Stimulated activated CD8-positive, alpha-beta memory T cell treated with anti-CD3 and anti-CD28 coated beads, Interleukin-7, amount 100 ng/mL, for 24 hours (primary cell): ENCODE data around the gene ADGRE2.

Source experiments
- DNase-seq: peaks from one replicate; pipeline ENCODE4 v3.0.0-alpha.2; 2020; ENCODE audit warnings: low read depth

Gene ADGRE2

DNA sequence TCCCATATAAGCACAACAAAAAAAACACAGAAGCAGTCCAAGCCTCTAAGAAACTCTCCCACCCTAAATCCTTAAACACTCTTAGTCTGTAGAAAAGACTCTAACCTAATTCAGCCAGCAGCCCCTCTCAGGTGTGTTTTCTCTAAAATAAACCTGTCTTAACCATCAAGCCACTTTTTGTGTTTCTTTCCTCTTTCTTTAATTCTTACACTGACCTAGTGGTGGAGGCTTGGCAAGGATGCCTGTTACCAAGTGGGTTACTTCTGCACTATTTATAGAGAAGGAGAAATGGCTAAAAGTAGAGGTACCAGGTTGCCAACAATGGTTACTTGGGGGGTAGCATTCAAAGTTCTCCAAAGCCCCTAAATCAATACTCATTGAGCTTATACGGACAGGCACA, 44.8 kb downstream of the ADGRE2 start:
- DNase-seq, result no peak

DNA sequence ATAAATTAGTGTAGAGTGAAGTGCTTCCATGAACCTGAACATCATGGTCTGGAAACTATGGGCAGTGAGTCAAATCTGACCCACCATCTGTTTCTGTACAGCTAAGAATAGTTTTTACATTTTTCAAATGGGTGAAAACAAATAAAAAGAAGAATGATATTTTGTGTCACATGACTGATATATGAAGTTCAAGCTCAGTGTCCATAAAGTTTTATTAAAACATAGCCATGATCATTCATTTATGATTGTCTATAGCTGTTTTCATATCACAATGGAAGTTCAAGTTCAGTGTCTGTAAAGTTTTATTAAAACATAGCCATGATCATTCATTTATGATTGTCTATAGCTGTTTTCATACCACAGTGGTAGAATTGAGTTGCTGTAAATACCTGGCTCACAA, 45.9 kb downstream of the ADGRE2 start:
- no peak for DNase-seq

DNA sequence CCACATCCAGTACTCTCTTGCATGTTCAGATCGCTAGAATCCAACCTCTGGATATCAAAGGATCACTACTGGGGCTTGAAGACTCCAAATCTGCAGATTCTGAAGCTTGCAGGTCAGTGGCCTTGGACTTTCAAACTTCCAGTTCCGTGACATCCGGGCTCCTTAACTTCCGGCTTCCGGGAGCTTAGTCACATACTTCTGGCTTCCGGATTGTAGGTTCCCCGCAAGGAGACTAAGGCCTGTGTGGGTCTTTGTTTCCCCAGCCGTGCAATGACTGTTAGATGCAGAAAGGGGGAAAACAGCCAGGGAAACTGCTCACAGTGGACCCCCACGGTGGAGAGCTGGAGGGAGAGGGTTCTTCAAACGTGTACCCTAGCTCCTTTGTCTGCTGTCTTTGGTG, 47.2 kb downstream of the ADGRE2 start:
- no peak for DNase-seq

DNA sequence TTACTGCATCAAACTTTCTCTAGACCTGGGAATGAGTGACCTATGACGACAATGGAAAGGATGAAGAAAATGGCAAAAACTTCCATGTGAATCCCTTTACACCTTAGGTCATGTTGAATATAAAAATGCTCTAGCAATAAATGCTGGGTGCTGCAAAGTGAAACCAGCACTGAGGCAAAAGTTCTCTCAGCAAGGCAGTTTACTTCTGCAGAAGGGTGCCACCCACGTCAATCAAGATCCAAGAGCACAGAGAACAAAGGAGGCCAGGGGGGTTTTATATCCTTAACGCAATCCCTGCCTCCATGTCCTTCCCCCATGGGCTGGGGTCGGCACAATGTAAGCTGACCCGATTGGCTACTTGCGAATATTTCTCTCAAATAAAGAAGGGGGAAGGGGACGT, 49.8 kb downstream of the ADGRE2 start:
- no peak for DNase-seq

DNA sequence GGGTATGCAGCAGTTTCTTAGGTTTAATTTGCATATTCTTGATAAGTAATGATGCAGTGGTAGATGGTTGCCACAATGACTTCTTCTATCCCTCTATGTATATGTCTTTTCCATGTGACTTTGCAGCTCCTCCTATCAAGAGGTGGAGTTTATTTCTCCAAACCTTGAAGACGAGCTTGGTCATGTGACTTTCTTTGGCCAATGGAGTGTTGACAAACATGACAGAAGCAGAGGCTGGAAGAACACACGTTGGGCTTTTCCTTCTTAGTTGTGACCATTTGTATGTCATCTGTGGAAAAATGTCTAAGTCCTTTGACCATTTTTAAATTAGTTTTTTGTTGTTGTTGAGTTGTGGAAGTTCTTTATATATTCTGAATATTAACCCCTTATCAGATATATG, 56.2 kb downstream of the ADGRE2 start:
- no peak for DNase-seq

DNA sequence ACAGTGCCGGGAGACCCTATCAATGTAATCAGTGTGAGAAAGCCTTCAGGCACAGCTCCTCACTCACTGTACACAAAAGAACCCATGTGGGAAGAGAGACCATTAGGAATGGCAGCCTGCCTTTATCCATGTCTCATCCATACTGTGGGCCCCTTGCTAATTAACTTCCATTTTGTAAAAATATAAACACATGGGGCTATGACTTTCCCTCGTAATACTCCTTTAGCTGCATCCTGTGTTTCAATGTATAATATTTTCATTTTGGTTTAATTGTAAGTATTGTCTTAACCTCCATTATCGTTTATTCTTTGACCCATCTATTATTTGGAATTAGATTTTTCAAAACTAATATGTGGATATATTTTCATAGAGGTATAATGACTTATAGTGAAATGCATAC, 59.2 kb downstream of the ADGRE2 start:
- no peak for DNase-seq

DNA sequence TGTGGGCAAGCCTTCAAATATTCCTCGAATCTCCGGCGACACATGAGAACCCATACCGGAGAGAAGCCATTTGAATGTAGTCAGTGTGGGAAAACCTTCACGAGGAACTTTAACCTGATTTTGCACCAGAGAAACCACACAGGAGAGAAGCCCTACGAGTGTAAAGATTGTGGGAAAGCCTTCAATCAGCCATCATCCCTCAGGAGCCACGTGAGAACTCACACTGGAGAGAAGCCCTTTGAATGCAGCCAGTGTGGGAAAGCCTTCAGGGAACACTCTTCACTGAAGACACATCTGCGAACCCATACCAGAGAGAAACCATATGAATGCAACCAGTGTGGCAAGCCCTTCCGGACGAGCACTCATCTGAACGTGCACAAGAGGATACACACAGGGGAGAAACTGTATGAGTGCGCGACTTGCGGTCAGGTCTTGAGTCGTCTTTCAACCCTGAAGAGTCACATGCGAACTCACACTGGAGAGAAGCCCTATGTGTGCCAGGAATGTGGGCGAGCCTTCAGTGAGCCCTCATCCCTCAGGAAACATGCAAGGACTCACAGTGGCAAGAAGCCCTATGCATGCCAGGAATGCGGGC, 59.7 kb downstream of the ADGRE2 start:
- DNase-seq, result no peak

DNA sequence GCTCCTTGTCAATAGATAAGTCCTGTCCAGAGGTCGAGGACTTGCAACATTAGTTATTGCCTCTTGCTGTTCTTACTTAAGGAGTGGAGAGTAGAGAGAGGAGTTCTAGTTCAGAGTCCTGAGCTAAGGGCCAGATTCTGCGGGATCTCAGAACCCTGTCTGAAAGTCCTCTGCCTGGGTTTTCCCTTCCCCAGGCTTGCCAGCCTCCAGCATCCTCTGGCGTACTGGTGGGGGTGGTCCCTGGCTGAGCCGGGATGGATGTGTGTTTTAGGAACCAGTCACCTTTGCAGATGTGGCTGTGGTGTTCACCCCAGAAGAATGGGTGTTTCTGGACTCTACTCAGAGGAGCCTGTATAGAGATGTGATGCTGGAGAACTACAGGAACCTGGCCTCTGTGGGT, 62.5 kb downstream of the ADGRE2 start:
- no peak for DNase-seq

DNA sequence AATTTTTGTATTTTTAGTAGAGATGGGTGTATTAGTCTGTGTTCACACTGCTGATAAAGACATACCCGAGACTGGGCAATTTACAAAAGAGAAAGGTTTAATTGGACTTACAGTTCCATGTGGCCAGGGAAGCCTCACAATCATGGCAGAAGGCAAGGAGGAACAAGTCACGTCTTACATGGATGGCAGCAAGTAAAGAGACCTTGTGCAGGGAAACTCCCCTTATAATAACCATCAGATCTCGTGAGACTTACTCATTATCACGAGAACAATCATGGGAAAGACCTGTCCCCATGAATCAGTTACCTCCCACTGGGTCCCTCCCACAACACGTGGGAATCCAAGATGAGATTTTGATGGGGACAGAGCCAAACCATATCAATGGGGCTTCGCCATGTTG, 73.9 kb downstream of the ADGRE2 start:
- no peak for DNase-seq

DNA sequence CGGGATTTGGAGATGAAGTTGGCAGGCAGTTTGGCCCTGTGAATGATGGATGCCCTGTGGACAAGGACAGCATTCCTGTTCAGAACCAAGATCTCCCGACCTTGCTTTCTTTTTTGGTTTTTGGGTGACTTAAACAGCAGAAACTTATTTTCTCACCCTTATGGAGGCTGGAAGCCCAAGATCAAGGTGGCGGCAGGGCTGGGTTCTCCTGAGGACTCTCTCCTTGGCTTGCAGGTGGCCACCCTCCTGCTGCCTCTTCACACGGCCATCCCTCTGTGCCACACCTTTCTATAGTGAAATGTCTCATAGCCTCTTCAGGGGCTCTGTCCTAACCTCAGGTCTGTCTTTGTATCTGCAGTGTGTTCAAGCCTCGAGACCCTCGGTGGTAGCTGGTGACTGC, 74.5 kb downstream of the ADGRE2 start:
- no peak for DNase-seq

DNA sequence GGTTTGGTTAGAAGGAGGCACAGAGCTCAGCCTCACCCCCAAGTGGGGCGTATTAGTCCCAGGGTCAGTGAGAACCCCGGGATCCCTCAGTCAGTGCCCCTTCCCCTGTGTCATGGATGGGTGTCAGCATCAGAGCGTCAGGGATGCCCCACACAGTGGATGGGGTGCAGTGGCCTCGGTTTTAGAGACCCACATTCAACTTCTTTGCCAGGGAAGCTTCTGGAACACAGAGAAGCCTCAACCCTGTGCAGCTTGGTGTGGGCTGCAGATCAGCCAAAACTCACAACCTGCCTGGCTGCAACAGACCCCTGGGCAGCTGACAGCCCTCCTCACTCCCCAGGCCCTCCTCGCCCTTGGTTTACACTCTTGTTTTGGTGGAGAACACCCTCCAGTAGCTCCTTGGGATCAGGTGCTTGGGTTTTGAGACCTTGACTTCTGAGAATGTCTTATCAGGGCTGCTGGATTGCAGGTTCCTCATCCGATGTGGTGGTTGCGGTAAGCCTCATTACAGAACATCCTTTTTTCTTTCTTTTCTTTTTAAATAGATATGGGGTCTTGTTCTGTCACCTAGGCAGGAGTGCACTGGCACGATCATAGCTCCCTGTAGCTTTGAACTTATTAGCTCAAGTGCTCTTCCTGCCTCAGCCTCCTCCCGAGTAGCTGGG, 77.5 kb downstream of the ADGRE2 start:
- DNase-seq, result no peak

DNA sequence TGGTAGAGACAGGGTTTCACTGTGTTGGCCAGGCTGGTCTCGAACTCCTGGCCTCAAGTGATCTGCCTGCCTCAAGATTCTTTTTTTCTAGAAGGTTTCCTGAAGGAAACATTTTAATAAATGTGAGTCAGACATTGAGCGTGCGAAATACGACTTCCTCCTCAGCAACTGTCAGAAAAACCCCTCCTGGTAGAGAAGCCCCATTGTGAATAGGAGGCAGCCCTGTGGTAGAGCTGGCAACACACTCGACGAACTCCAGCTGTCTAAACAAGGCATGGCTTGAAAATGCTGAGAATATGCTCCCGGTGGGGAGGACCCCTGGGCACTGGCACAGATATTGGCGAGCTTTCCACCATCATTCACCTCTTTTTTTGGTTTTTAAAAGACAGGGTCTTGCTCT, 78.7 kb downstream of the ADGRE2 start:
- no peak for DNase-seq

DNA sequence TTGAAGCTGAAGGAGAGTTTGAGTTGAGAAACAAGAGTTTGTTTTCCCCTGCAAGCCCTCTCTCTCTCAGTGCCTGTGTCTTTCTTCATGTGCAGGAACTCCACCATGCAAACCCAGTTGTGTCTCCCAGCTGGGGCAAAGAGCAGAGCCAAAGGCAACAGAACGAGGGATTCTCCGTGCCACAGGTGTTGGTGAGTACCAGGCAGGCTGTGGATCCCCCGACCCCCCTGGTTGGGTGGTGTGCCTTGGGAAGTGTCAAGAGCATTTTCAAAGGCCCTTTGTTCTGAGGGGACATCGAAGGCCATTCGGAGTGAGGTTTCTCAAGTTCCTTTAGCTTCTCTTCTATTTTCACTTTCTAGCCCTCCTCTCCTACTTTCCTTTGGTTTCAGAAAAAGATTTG, 82.9 kb downstream of the ADGRE2 start:
- no peak for DNase-seq

DNA sequence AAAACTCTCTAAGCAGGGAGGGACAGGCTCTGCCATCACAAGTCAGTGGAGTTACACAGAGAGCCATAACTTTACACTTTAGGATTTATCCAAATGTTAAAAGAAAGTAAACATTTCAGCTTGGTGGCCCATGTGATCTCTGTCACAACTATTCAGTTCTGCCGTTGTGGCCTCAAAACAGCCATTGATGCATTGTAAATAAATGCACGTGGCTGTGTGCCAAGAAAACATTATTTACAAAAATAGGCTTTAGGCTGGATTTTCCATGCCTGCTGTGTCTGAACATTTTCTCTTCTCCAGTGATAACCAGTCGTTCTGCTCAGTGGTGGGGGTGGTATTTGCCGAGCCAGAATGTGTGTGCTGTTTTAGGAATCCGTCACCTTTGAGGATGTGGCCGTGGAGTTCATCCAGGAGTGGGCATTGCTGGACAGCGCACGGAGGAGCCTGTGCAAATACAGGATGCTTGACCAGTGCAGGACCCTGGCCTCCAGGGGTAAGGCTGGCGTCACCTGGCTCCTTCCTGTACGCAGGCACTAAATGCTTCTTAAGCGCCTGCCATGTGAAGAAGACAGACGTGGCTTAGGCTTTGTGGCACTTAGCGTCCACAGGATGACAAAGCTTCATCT, 83.6 kb downstream of the ADGRE2 start:
- no peak for DNase-seq

DNA sequence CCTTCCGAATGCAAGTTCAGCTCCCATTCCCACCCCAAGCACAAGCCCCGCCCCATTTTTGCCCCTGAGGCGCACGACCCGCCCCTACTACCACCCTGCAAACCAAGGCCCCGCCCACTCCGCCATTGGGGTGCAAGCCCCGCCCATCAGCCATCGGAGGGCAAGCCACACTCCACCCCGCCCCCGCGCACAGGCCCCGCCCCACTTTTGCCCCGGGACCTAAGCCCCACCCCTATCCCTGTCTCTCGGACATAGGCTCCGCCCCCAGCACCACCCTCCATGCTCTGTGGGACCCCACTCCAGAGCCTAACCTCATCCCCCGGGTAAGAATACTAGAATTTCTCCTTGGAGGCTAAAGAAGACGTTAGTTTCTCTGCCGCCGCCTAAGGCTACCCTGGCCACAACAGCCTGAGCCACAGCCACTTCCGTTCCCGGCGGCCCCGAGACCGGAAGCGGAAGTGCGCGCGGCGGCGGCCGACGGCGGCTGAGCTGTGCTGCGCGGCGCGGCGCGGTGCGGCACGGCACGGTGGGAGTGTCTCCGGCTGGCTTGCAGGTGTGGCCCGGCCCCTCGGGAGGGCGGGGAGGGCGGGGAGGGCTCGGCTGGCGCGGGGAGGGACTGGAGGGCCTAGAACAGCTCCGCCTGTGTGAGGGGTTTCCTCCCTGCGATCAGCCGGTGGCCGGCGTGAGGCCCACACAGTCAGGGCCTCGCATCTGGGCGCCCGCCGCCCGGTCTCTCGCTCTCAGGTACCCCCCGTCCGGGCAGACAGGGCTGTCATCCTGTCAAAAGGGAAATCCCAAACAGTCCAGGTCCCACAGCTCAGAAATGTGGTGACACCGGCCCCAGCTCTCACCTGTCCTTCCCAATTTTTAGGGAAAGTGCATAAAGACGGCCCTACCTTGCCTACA, 88.5 kb downstream of the ADGRE2 start, which contains the start of gene ZNF333:
TSS of gene ZNF333 (plus strand) at position 451 of the 906 bp plus-strand sequence. CDS start 3,444 bp downstream, outside the sequence.
- peak; percentile 100 for DNase-seq

DNA sequence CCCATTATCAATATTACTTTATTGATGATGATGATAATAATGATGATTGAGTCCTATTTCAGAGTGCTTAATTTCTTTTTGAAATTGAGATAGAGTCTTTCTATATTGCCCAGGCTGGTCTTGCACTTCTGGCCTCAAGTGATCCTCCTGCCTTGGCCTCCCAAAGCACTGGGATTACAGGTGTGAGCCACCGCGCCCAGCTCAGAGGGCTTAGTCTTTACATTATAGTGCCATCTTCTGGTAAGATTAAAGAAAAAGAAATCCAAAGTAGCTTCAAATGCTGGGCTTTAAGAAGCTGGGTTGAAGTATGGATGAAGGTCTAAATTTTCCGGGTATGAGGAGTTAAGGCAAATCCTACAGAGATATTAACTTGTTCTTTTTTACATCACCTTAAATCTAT, 91.9 kb downstream of the ADGRE2 start:
- no peak for DNase-seq

DNA sequence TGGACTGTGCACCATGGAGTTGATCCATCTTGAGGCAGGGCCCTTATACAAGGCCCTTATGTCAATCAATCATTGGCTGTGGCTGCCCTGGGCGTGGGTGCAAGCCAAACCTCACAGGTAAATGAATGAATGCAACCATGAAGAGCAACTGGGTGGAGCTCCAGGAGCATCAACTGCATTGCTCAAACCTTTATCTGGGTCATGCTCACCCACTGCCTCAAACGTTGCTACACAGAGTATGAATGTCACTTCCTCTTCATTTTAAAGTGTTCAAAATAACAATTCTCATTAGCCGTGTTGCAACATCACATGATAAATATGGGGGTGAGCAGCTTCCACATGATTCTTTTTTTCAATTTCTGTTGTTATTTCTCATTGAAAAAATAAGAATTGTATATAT, 94.9 kb downstream of the ADGRE2 start:
- DNase-seq, result no peak
